ENCODE results near the gene SOWAHB.

- TF ChIP-seq ZNF239 (tag by site-specific recombination; IDR thresholded peaks at IDR 0.05): no peak
- TF ChIP-seq FEZF1 (tag by site-specific recombination; IDR thresholded peaks at IDR 0.05): no peak
- TF ChIP-seq CTCF (tag by site-specific recombination; IDR thresholded peaks at IDR 0.05): no peak
- TF ChIP-seq ZNF112 (tag by site-specific recombination; IDR thresholded peaks at IDR 0.05): no peak
- no peak for TF ChIP-seq ZNF521 (tag by site-specific recombination; IDR thresholded peaks at IDR 0.05)
- TF ChIP-seq YY1 (tag by site-specific recombination; IDR thresholded peaks at IDR 0.05): no peak
- no peak for TF ChIP-seq ZNF426 (tag by site-specific recombination; IDR thresholded peaks at IDR 0.05)
- TF ChIP-seq SETDB1 (IDR thresholded peaks at IDR 0.05; ENCODE audit: insufficient read length, low read length): no peak
- TF ChIP-seq ZSCAN30 (tag by site-specific recombination; IDR thresholded peaks at IDR 0.05): no peak
- no peak for TF ChIP-seq KLF10 (tag by site-specific recombination; IDR thresholded peaks at IDR 0.05)
- no peak for TF ChIP-seq ZNF785 (tag by site-specific recombination; IDR thresholded peaks at IDR 0.05)
- TF ChIP-seq KLF8 (tag by site-specific recombination; IDR thresholded peaks at IDR 0.05): no peak
Measured at GRCh38 chr4:76892601-76893000, 5.3 kb downstream of the SOWAHB start.

Data from HEK293 (cell line).